Uterus (tissue), 4 donors: ENCODE data around the gene GGCX. TPM values are rescaled to one million over a fixed set of nuclear protein-coding genes. Genes with fewer than 3 reads are reported as not detected.
A peak's percentile ranks its signal among the peaks of the same experiment; 100 is the strongest.

ENCODE experiments used
- DNase-seq, 2 donors: peaks; one replicate each; pipeline ENCODE4 v3.0.0-alpha.2; 2019 to 2020
- H3K27ac ChIP-seq, 2 donors: fragments of 200-600 bp; sonication (generic); 1 replicate in 1 of 2; 2 replicates in 1 of 2; pipeline ENCODE4 v1.5.1; 2016 to 2018
- H3K27me3 ChIP-seq, 2 donors: fragments of 200-600 bp; sonication (generic); one replicate each; pipeline ENCODE4 v1.5.1; 2018 to 2019; ENCODE audit warnings: control low read depth in 1 of 2
- H3K36me3 ChIP-seq, 2 donors: fragments of 200-600 bp; sonication (generic); one replicate each; pipeline ENCODE4 v1.5.1; 2019; ENCODE audit warnings: control low read depth in 1 of 2
- H3K4me1 ChIP-seq, 2 donors: fragments of 200-600 bp; sonication (generic); one replicate each; pipeline ENCODE4 v1.5.1; 2018 to 2019; ENCODE audit warnings: control low read depth in 1 of 2
- H3K4me3 ChIP-seq, 2 donors: fragments of 200-600 bp; sonication (generic); 1 replicate in 1 of 2; 2 replicates in 1 of 2; pipeline ENCODE4 v1.5.1; 2018 to 2019; ENCODE audit warnings: mild to moderate bottlenecking in 1 of 2
- H3K9me3 ChIP-seq, 2 donors: fragments of 200-600 bp; sonication (generic); one replicate each; pipeline ENCODE4 v1.5.1; 2019; ENCODE audit warnings: control low read depth in 1 of 2
- POLR2A ChIP-seq, 2 donors: fragments of 450-650 bp; IDR thresholded peaks; one replicate each; pipeline ENCODE4 v1.6.1; 2016; ENCODE audit warnings: antibody characterized with exemption in 2 of 2, mild to moderate bottlenecking in 1 of 2, moderate library complexity in 1 of 2
- intact Hi-C: fragments of 100-400 bp; cut with DNase I; formaldehyde crosslinking; loops from one replicate; pipeline ENCODE4 v1.15.1; 2023; ENCODE audit warnings: low total_unique reads
- total RNA-seq, 4 donors: library from RNA; depleted of rRNA in 3 of 4; stranded (reverse); fragments of >200 nt in 3 of 4; gene quantifications; one replicate each; pipeline versions ENCODE4 v1.1.0 to v1.2.4, GENCODE V29; 2014 to 2023
- TF ChIP-seq, protein P1 (sequence below), 4 experiments: fragments of 200-600 bp in 2 of 4; fragments of 450-650 bp in 2 of 4; sonication (generic) in 2 of 4; IDR thresholded peaks; one replicate each; pipeline ENCODE4 v1.5.1; 2016 to 2019; ENCODE audit warnings: antibody characterized with exemption in 4 of 4, mild to moderate bottlenecking in 2 of 4, moderate library complexity in 1 of 4
- donor health status: DM: yes; HTN: yes; CAD: no.

The GGCX gene
- total RNA-seq, 4 donors from 2014 or later = 14.1 to 54.1 (median 37.9) TPM

DNA sequence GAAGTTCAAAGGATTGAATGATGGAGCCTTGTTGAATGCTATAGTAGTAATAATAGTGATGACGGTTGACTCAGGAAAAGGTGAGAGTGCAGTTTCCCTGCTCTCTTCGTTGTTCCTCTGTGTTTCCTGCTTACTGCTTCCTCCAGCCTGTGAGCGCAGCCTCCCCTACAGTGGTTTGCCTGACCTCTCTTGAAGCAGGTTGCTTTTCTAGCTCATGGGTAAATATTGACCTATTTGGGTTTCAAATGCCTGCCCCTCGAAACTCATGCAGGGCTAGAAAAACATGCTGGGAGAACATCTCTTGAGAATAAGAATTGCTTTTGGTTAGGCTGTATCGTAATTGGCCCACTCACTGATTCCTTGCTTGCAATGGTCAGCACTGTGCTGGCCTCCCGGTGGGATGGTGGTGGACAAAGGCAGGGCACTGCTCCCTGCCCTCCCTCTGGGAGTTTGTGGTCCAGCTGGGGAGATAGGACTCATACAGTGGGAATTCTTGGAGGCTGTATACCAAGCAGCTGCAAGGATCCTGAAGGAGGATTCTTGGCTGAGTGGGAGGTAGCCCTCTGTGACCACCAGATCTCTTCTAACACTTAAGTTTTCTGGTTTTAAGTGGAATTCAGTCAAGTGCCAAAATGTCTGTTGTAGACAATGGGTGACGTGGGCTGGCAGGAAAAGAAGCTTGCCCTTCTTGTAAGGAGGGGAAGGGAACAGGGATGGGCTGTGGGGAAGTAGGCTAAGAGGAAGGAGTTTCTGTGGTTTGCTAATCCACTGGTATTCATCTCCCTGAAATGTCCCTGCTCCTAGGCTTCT is 28.9 kb upstream of the GGCX start:
- Histone ChIP-seq H3K4me3 (no peak overlapping the region), H3K36me3 (no peaks in the 10 kb centered on the region), H3K27ac (peak overlapping the region; percentile 74 to 79), H3K9me3 (no peaks in the 10 kb centered on the region), H3K4me1 (peaks cover 0 to 12% of the 10 kb centered on the region in 2 donors), H3K27me3 (no peaks in the 10 kb centered on the region)
- no peak for DNase-seq
- TF ChIP-seq, protein P1, sequence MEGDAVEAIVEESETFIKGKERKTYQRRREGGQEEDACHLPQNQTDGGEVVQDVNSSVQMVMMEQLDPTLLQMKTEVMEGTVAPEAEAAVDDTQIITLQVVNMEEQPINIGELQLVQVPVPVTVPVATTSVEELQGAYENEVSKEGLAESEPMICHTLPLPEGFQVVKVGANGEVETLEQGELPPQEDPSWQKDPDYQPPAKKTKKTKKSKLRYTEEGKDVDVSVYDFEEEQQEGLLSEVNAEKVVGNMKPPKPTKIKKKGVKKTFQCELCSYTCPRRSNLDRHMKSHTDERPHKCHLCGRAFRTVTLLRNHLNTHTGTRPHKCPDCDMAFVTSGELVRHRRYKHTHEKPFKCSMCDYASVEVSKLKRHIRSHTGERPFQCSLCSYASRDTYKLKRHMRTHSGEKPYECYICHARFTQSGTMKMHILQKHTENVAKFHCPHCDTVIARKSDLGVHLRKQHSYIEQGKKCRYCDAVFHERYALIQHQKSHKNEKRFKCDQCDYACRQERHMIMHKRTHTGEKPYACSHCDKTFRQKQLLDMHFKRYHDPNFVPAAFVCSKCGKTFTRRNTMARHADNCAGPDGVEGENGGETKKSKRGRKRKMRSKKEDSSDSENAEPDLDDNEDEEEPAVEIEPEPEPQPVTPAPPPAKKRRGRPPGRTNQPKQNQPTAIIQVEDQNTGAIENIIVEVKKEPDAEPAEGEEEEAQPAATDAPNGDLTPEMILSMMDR (IDR thresholded peaks at IDR 0.05) = no peak
- no peak for TF ChIP-seq POLR2A (IDR thresholded peaks at IDR 0.05)
- intact Hi-C loops = no loop called here

DNA sequence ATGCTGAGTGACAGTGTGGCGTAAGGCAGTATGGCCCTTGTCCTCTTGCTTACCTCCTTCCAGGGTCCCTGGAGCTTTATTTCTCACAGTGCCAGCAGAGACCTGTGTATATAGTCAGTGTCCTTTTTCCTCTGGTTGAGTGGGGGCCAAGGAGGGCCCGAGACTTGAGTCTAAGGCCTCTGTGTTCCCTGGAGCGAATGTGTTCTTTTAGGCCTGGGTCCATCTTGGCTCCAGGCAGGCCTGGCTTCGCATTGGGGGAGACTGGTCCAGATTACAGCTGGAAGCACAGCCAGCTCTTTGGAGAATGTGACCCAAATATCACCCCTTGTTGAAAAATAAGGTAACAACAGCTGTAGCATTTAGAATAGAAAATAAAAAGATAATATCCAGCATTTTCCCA is 27.9 kb upstream of the GGCX start:
- no peaks in the 10 kb centered on the region for H3K9me3 ChIP-seq
- no peaks in the 10 kb centered on the region for H3K27me3 ChIP-seq
- H3K4me3 ChIP-seq = no peak overlapping the region
- peaks cover 0 to 12% of the 10 kb centered on the region in 2 donors for H3K4me1 ChIP-seq
- peak in 1 of 2 donors; percentile 70 for DNase-seq
- peak overlapping the region; percentile 74 to 79 for H3K27ac ChIP-seq
- TF ChIP-seq POLR2A (IDR thresholded peaks at IDR 0.05) = no peak
- TF ChIP-seq, protein P1 (IDR thresholded peaks at IDR 0.05) = no peak
- intact Hi-C loops = no loop called here
- H3K36me3 ChIP-seq = no peaks in the 10 kb centered on the region

DNA sequence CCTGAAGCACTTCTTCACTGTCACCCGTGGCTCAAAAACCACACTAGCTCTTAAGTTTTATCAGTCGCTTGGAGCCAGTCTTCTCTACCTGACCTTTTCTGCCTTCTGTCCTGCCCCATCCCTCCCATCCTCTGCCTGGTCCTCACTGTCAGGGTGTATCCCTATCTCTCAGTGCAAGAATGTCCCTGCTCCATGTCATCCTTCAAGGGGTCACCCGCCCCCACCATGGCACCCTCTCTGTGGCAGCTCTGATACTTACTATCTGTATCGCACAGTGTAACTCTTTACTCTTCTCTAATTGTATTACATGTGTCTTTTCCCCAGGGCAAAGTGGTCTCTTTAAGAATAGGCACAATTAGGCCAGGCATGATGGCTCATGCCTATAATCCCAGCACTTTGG is 27.4 kb upstream of the GGCX start:
- TF ChIP-seq, protein P1 (IDR thresholded peaks at IDR 0.05) = no peak
- no peak for TF ChIP-seq POLR2A (IDR thresholded peaks at IDR 0.05)
- H3K36me3 ChIP-seq = no peaks in the 10 kb centered on the region
- no peaks in the 10 kb centered on the region for H3K9me3 ChIP-seq
- intact Hi-C loops = no loop called here
- H3K27ac ChIP-seq = peak overlapping the region; percentile 74 to 79
- H3K4me1 ChIP-seq = peaks cover 0 to 12% of the 10 kb centered on the region in 2 donors
- no peak for DNase-seq
- no peak overlapping the region for H3K4me3 ChIP-seq
- no peaks in the 10 kb centered on the region for H3K27me3 ChIP-seq

DNA sequence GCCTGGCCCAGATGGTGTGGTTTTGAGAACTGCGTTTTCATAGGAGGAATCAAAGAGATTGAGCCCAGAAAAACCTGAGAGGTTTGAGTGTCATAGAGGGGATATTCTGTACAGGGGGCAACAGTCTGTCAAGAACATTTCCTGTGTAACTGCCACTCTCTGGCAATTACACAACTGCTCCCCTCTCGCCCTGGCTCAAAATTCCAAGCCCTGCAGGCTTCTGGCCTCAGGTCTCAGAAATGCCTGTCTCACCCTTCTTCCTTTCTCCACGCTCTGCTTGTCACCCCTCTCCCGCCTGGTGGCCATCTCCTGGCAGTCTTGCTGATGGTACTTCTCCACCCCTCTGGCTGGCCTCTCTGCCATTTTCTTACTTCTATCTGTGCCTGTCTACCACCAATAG is 26.9 kb upstream of the GGCX start:
- no peaks in the 10 kb centered on the region for H3K9me3 ChIP-seq
- peak overlapping the region; percentile 74 to 79 for H3K27ac ChIP-seq
- no peak overlapping the region for H3K4me3 ChIP-seq
- no peaks in the 10 kb centered on the region for H3K27me3 ChIP-seq
- peaks cover 0 to 12% of the 10 kb centered on the region in 2 donors for H3K4me1 ChIP-seq
- no peak for DNase-seq
- intact Hi-C loops = no loop called here
- H3K36me3 ChIP-seq = no peaks in the 10 kb centered on the region
- TF ChIP-seq, protein P1 (IDR thresholded peaks at IDR 0.05) = no peak
- TF ChIP-seq POLR2A (IDR thresholded peaks at IDR 0.05) = no peak

DNA sequence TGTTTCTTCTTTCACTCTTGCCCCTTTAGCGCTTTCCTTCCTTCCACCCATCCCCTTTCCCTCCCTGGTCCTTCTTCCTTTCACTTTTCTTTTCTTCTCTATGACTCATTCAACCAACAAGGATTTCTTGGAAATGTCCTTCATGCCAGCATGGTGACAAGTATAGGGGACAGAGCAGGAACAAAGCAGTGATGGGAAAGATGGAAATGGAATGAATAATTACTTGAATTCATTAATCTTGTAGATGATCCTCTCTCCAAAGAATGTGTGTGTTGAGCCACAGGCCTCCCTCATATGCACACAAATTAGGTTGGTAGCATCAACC is 24.4 kb upstream of the GGCX start:
- Histone ChIP-seq H3K4me3 (no peak overlapping the region), H3K27me3 (no peaks in the 10 kb centered on the region), H3K9me3 (no peaks in the 10 kb centered on the region), H3K36me3 (no peaks in the 10 kb centered on the region), H3K4me1 (peaks cover 0 to under 1% of the 10 kb centered on the region in 2 donors), H3K27ac (peak overlapping the region; percentile 90 to 92)
- intact Hi-C loops = no loop called here
- no peak for DNase-seq
- TF ChIP-seq, protein P1 (IDR thresholded peaks at IDR 0.05) = no peak
- no peak for TF ChIP-seq POLR2A (IDR thresholded peaks at IDR 0.05)
